Adrenal gland (tissue), 12 donors: ENCODE results near the gene MOB4. TPM values are rescaled to one million over a fixed set of nuclear protein-coding genes. Genes with fewer than 3 reads are reported as not detected.

Experiments
- DNase-seq, 7 donors: peaks; one replicate each; pipeline ENCODE4 v3.0.0-alpha.2; 2019 to 2020
- H3K27ac ChIP-seq, 5 donors: fragments of 200-600 bp; sonication (generic) in 4 of 5; 1 replicate in 3 of 5; 2 replicates in 2 of 5; pipeline versions ENCODE4 v1.5.1 to v1.8.0; 2016 to 2020; ENCODE audit warnings: mild to moderate bottlenecking in 1 of 5
- H3K27me3 ChIP-seq: fragments of 200-600 bp; 2 replicates; pipeline ENCODE4 v1.8.0; 2021
- H3K36me3 ChIP-seq, 2 donors: fragments of 200-600 bp; replicated peaks in 1 of 2; 1 replicate in 1 of 2; 2 replicates in 1 of 2; pipeline versions ENCODE4 v1.5.1 to v1.8.0; 2018 to 2022
- H3K4me1 ChIP-seq, 2 donors: fragments of 200-600 bp; replicated peaks in 1 of 2; 1 replicate in 1 of 2; 2 replicates in 1 of 2; pipeline versions ENCODE4 v1.5.1 to v1.8.0; 2018 to 2021
- H3K4me3 ChIP-seq, 4 donors: fragments of 200-600 bp; sonication (generic) in 3 of 4; one replicate each; pipeline ENCODE4 v1.5.1; 2016 to 2018
- H3K9me3 ChIP-seq, 3 donors: fragments of 200-600 bp; sonication (generic) in 1 of 3; replicated peaks in 1 of 3; 1 replicate in 2 of 3; 2 replicates in 1 of 3; pipeline versions ENCODE4 v1.5.1 to v1.8.0; 2016 to 2021
- POLR2A ChIP-seq, 2 donors: fragments of 450-650 bp; IDR thresholded peaks; one replicate each; pipeline ENCODE4 v1.6.1; 2017; ENCODE audit warnings: antibody characterized with exemption in 2 of 2, mild to moderate bottlenecking in 2 of 2, moderate library complexity in 1 of 2
- WGBS, 4 donors: extraction: QIAGEN DNeasy Blood & Tissue Kit in 2 of 4; methylation state at CpG; one replicate each; pipeline versions ENCODE4 v1.1.5 to v1.1.7; 2013 to 2017; 5-methylcytosine and 5-hydroxymethylcytosine counted together
- intact Hi-C, 2 donors: fragments of 100-400 bp; cut with DNase I; formaldehyde crosslinking; loops; one replicate each; pipeline versions ENCODE4 v1.14.1 to v1.15.0; 2022 to 2023
- polyA plus RNA-seq, 3 donors: library from polyadenylated mRNA; stranded (reverse); fragments of 200-250 nt in 2 of 3; fragments of 350-450 nt in 1 of 3; fragmentation: Illumina TruSeq in 1 of 3; extraction: RNeasy Lipid Tissue Mini Kit (QIAGEN cat#74804) in 1 of 3; gene quantifications; one replicate each; pipeline ENCODE4 v1.2.3, GENCODE V29; 2013 to 2014
- small RNA-seq, 2 donors: library from RNA; depleted of rRNA; stranded (forward); fragments of <200 nt; gene quantifications; one replicate each; pipeline ENCODE3, GENCODE V24; 2016
- total RNA-seq, 9 donors: library from RNA; depleted of rRNA in 4 of 9; stranded (reverse); fragments of >200 nt in 4 of 9; fragments of 120-200 nt in 1 of 9; fragmentation: NEBNext Ultra II Directional in 1 of 9; extraction: Animal tissue kit (Norgen Biotek cat#: 25700) in 1 of 9; gene quantifications; one replicate each; pipeline versions ENCODE4 v1.1.0 to v1.2.4, GENCODE V29; 2013 to 2023
- TF ChIP-seq, protein P1 (sequence below), 6 experiments: fragments of 450-650 bp in 4 of 6; fragments of 200-600 bp in 2 of 6; sonication (generic) in 1 of 6; IDR thresholded peaks; 1 replicate in 5 of 6; 2 replicates in 1 of 6; pipeline versions ENCODE4 v1.5.1 to v1.8.0; 2016 to 2021; ENCODE audit warnings: antibody characterized with exemption in 6 of 6, mild to moderate bottlenecking in 2 of 6, moderate library complexity in 1 of 6
- donor health status: healthy with polysubstance abuse.
- donor health status: Bipolar disorder and iron deficiency.
- donor health status: DM: yes; HTN: yes; CAD: no.
- donor health status: DM: no; HTN: no; CAD: no.
- donor health status: DM: no; HTN: no; CAD: no.
- donor health status: DM: yes; HTN: yes; CAD: no.

MOB4 gene
- total and polyA plus RNA-seq, 12 donors: 18.2 to 592 (median 40.0) TPM

GRCh38 chr2:197600306-197600705 is 84.4 kb downstream of the MOB4 start:
- Histone ChIP-seq H3K36me3 (no peaks in the 10 kb centered on the region), H3K4me3 (no peak overlapping the region), H3K9me3 (no peaks in the 10 kb centered on the region), H3K27ac (no peak overlapping the region), H3K27me3 (no peaks in the 10 kb centered on the region), H3K4me1 (no peaks in the 10 kb centered on the region)
- DNase-seq: no peak
- no peak for TF ChIP-seq POLR2A (IDR thresholded peaks at IDR 0.05)
- TF ChIP-seq, protein P1, sequence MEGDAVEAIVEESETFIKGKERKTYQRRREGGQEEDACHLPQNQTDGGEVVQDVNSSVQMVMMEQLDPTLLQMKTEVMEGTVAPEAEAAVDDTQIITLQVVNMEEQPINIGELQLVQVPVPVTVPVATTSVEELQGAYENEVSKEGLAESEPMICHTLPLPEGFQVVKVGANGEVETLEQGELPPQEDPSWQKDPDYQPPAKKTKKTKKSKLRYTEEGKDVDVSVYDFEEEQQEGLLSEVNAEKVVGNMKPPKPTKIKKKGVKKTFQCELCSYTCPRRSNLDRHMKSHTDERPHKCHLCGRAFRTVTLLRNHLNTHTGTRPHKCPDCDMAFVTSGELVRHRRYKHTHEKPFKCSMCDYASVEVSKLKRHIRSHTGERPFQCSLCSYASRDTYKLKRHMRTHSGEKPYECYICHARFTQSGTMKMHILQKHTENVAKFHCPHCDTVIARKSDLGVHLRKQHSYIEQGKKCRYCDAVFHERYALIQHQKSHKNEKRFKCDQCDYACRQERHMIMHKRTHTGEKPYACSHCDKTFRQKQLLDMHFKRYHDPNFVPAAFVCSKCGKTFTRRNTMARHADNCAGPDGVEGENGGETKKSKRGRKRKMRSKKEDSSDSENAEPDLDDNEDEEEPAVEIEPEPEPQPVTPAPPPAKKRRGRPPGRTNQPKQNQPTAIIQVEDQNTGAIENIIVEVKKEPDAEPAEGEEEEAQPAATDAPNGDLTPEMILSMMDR (IDR thresholded peaks at IDR 0.05): no peak
- intact Hi-C loops: no loop called here
- 85 to 94% (median 91%) methylated on average over 5 of the region's 5 CpGs for WGBS, 4 donors

DNA sequence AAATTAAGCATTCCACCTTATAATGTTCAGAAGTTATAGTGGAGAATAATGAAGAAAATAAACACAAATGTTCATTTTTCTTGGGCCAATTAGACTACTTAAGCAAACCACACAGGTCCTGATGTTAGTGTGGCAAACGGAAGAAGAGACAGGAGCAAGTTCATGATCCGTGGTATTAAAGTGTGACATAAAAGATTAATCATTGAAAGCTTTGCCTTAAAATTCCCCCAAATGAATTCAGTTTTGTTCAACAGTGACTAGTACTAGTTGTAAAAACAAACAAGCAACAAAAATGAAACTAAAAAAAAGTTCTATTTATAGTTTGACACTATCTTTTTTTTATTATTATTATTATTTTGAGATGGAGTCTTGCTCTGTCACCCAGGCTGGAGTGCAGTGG is 85.9 kb downstream of the MOB4 start:
- H3K36me3 ChIP-seq: no peaks in the 10 kb centered on the region
- intact Hi-C loops: no loop called here
- no peaks in the 10 kb centered on the region for H3K4me1 ChIP-seq
- WGBS, 4 donors: 71 to 84% (median 79%) methylated on average over 2 of the region's 2 CpGs
- H3K27me3 ChIP-seq: no peaks in the 10 kb centered on the region
- no peak overlapping the region for H3K27ac ChIP-seq
- no peaks in the 10 kb centered on the region for H3K9me3 ChIP-seq
- TF ChIP-seq POLR2A (IDR thresholded peaks at IDR 0.05): no peak
- TF ChIP-seq, protein P1 (IDR thresholded peaks at IDR 0.05): no peak
- DNase-seq: no peak
- no peak overlapping the region for H3K4me3 ChIP-seq

Small RNAs within 50 kb of the gene (small RNA-seq; reads per million reads assigned to genes)
- gene AC020550.1: 0 reads per million in 2 donors

Other genes starting within 250 kb of the MOB4 start
- gene ANKRD44, start 205.3 kb upstream of the MOB4 start, total RNA-seq: 10 to 100 TPM; 12.9 to 40.2 (median 27.0) TPM
- gene ANKRD44, start 205.3 kb upstream of the MOB4 start, polyA plus RNA-seq: 10 to 100 TPM in 1 of 3 donors, 1 to 10 TPM in 2; 3.8 to 19.1 (median 5.0) TPM
- 100 to 1,000 TPM in 8 of 9 donors, 10 to 100 TPM in 1; 91.1 to 507 (median 258) TPM for gene SF3B1, start 81.0 kb upstream of the MOB4 start, total RNA-seq
- 100 to 1,000 TPM; 248 to 564 (median 548) TPM for gene SF3B1, start 81.0 kb upstream of the MOB4 start, polyA plus RNA-seq
- 10 to 100 TPM; 31.4 to 63.5 (median 39.7) TPM for gene COQ10B, start 62.5 kb upstream of the MOB4 start, total RNA-seq
- gene COQ10B, start 62.5 kb upstream of the MOB4 start, polyA plus RNA-seq: 10 to 100 TPM; 22.3 to 58.8 (median 27.4) TPM
- gene HSPD1, start 16.2 kb upstream of the MOB4 start, total RNA-seq: 1,000 to 10,000 TPM in 3 of 9 donors, 100 to 1,000 TPM in 6; 221 to 3,318 (median 577) TPM
- 1,000 to 10,000 TPM in 1 of 3 donors, 100 to 1,000 TPM in 2; 220 to 7,464 (median 448) TPM for gene HSPD1, start 16.2 kb upstream of the MOB4 start, polyA plus RNA-seq
- gene HSPE1, start 15.7 kb upstream of the MOB4 start, total RNA-seq: 1,000 to 10,000 TPM in 2 of 9 donors, 100 to 1,000 TPM in 7; 113 to 1,567 (median 190) TPM
- 1,000 to 10,000 TPM in 2 of 3 donors, 100 to 1,000 TPM in 1; 396 to 4,257 (median 1,108) TPM for gene HSPE1, start 15.7 kb upstream of the MOB4 start, polyA plus RNA-seq
- 10 to 100 TPM in 5 of 9 donors, 1 to 10 TPM in 4; 2.1 to 15.8 (median 10.5) TPM for gene RFTN2, start 159.5 kb downstream of the MOB4 start, total RNA-seq
- gene RFTN2, start 159.5 kb downstream of the MOB4 start, polyA plus RNA-seq: 1 to 10 TPM; 1.2 to 2.2 (median 1.9) TPM
- 10 to 100 TPM in 5 of 9 donors, 1 to 10 TPM in 4; 7.0 to 24.9 (median 11.2) TPM for gene MARS2, start 189.3 kb downstream of the MOB4 start, total RNA-seq
- gene MARS2, start 189.3 kb downstream of the MOB4 start, polyA plus RNA-seq: 10 to 100 TPM in 1 of 3 donors, 1 to 10 TPM in 2; 1.1 to 14.8 (median 2.0) TPM